ENCODE data around the gene PLGLB2. TPM values are rescaled to one million over a fixed set of nuclear protein-coding genes. Genes with fewer than 3 reads are reported as not detected.
"Not testable (repeated sequence)": the region's sequence is repeated elsewhere in the genome, so short reads cannot be mapped to it uniquely, and the experiment has no call there.

PLGLB2 gene
- 3.7 to 6.5 TPM (median 4.8 TPM) in 3 replicates for total RNA-seq
- long read RNA-seq, partial matches to known transcripts: 0 of 1 reads
- long read RNA-seq, other reads (novel, unspliced or antisense): 0 of 1 reads

DNA sequence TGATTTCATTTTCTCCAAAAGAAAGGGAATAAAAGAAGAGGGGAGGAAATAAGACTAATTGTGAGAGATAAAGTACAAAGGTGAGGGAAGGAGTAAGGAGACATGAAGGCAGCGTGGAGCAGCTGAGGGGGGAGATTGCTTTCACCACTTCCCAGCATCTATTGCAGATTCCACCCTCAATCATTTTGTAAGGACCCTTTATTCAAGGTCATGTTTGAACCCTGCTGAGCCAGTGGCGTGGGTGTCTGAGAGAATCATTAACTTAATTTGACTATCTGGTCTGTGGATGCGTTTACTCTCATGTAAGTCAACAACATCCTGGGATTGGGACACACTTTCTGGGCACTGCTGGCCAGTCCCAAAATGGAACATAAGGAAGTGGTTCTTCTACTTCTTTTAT, at the start of gene PLGLB2:
TSS of gene PLGLB2 (plus strand) at position 297 of the 400 bp plus-strand sequence. CDS start at position 364, 67 bp downstream.
- H3K27me3 Mint-ChIP-seq (ENCODE audit: low read depth); DNase-seq (ENCODE audit: low spot score); H3K4me3 Mint-ChIP-seq (ENCODE audit: unreplicated experiment); H3K4me1 Mint-ChIP-seq (ENCODE audit: low read depth); H3K36me3 Mint-ChIP-seq (ENCODE audit: low read depth); H3K9me3 Mint-ChIP-seq (ENCODE audit: low read depth); H3K27ac Mint-ChIP-seq (ENCODE audit: unreplicated experiment): not testable (repeated sequence)

DNA sequence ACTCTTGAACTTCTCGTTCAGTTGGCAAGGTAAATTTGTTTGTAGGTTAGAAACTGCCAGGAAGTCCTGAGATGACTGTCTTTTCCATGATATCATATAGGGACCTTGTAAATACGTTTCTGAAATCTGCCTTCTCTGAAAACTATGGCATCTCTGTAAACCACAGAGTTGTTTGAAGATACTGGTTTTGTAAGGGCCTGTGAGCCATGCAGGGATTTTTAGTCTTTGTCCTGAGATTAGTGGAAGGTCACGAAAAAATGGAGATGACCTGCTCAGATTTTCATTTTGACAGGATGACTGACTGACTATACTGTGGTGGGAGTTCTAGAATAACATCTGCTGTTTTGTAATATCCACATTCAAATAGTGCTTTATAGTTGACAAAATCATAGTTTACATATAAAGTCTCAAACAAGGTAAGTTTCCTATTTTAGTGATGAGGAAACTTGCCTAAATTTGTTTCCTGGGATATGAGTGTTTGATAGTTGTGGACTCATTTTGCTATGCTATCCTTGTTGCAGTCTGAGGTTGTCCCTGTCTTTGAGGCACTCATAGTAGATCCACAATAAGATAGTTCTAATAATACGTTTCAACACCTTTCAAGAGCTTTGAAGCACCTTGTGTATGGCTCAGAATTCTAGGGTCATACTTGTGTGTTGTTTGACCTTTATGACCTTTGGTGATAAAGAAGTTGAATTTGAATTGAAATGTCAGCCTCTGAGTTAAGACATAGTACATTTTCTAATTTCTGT, 43.1 kb upstream of the PLGLB2 start:
- H3K4me3 Mint-ChIP-seq (ENCODE audit: unreplicated experiment); H3K36me3 Mint-ChIP-seq (ENCODE audit: low read depth); DNase-seq (ENCODE audit: low spot score); H3K4me1 Mint-ChIP-seq (ENCODE audit: low read depth); H3K27me3 Mint-ChIP-seq (ENCODE audit: low read depth); H3K9me3 Mint-ChIP-seq (ENCODE audit: low read depth): not testable (repeated sequence)
- H3K27ac Mint-ChIP-seq (ENCODE audit: unreplicated experiment): peak overlapping the region; percentile 43

- H3K4me1 Mint-ChIP-seq (ENCODE audit: low read depth); H3K4me3 Mint-ChIP-seq (ENCODE audit: unreplicated experiment); DNase-seq (ENCODE audit: low spot score); H3K9me3 Mint-ChIP-seq (ENCODE audit: low read depth); H3K27me3 Mint-ChIP-seq (ENCODE audit: low read depth); H3K36me3 Mint-ChIP-seq (ENCODE audit: low read depth); H3K27ac Mint-ChIP-seq (ENCODE audit: unreplicated experiment): not testable (repeated sequence)
Measured at GRCh38 chr2:87708368-87708767, 39.5 kb upstream of the PLGLB2 start.

DNA sequence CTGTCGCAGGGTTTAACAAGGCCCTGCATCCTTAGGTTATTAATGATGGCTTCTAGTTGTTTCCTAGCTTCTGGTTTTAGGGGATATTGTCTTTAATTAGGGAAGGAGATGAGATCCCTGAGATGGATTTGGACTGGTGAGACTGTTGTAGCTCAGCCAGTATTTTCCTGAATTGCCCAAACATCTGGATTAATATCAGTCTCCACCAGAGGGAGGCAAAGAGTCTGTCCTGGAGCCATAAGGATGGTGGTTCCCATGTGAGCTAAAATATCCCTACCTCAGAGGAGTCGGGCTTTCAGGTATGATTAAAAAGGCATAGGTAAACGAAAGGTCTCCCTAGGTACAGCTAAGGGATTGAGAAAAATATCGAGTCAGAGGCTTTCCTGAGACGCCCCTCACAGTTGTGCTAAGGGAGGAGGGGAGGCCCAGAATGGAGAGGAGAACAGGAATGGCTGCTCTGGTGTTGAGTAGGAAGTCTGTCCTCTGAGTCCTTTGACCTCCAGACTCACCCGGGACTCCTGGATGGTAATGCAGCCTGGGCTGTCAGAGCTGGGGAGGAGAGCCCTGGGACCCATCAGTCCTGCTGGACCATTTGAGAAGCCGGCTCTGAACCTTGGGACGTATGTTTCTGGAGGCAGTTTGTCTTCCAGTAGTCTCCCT, 19.8 kb upstream of the PLGLB2 start:
- not testable (repeated sequence) for H3K4me3 Mint-ChIP-seq (ENCODE audit: unreplicated experiment); H3K4me1 Mint-ChIP-seq (ENCODE audit: low read depth); H3K9me3 Mint-ChIP-seq (ENCODE audit: low read depth); H3K27me3 Mint-ChIP-seq (ENCODE audit: low read depth); DNase-seq (ENCODE audit: low spot score); H3K27ac Mint-ChIP-seq (ENCODE audit: unreplicated experiment); H3K36me3 Mint-ChIP-seq (ENCODE audit: low read depth)

DNA sequence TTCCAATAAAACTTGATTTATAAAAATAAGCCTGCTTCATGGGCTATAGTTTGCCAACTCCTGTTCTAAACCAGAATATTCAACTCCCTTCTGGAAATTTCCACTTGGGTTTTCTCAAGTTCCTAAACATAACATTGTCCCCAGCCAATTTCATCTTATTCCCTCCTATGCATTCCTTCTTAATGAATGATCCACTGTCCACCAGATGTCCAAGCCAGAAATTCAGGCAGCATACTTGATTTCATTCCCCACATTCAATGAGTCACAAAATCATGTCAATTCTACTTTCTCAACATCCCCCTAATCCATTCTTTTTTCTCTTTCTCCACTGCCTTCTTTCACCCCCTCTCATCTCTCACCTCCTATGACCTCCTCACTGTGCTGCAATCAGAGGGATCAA, 7.0 kb upstream of the PLGLB2 start:
- H3K27me3 Mint-ChIP-seq (ENCODE audit: low read depth): not testable (repeated sequence)

GRCh38 chr2:87742393-87743108, 5.3 kb upstream of the PLGLB2 start:
- H3K4me3 Mint-ChIP-seq (ENCODE audit: unreplicated experiment); H3K27me3 Mint-ChIP-seq (ENCODE audit: low read depth); H3K9me3 Mint-ChIP-seq (ENCODE audit: low read depth); H3K27ac Mint-ChIP-seq (ENCODE audit: unreplicated experiment); H3K36me3 Mint-ChIP-seq (ENCODE audit: low read depth); H3K4me1 Mint-ChIP-seq (ENCODE audit: low read depth); DNase-seq (ENCODE audit: low spot score): not testable (repeated sequence)

More for the DNA sequence above, 7.0 kb upstream of the PLGLB2 start:
- not testable (repeated sequence) for H3K4me3 Mint-ChIP-seq (ENCODE audit: unreplicated experiment); H3K9me3 Mint-ChIP-seq (ENCODE audit: low read depth); H3K27ac Mint-ChIP-seq (ENCODE audit: unreplicated experiment); DNase-seq (ENCODE audit: low spot score); H3K36me3 Mint-ChIP-seq (ENCODE audit: low read depth); H3K4me1 Mint-ChIP-seq (ENCODE audit: low read depth)

GRCh38 chr2:87743638-87744037, 4.2 kb upstream of the PLGLB2 start:
- DNase-seq (ENCODE audit: low spot score); H3K27me3 Mint-ChIP-seq (ENCODE audit: low read depth); H3K4me3 Mint-ChIP-seq (ENCODE audit: unreplicated experiment); H3K4me1 Mint-ChIP-seq (ENCODE audit: low read depth); H3K9me3 Mint-ChIP-seq (ENCODE audit: low read depth); H3K36me3 Mint-ChIP-seq (ENCODE audit: low read depth); H3K27ac Mint-ChIP-seq (ENCODE audit: unreplicated experiment): not testable (repeated sequence)

DNA sequence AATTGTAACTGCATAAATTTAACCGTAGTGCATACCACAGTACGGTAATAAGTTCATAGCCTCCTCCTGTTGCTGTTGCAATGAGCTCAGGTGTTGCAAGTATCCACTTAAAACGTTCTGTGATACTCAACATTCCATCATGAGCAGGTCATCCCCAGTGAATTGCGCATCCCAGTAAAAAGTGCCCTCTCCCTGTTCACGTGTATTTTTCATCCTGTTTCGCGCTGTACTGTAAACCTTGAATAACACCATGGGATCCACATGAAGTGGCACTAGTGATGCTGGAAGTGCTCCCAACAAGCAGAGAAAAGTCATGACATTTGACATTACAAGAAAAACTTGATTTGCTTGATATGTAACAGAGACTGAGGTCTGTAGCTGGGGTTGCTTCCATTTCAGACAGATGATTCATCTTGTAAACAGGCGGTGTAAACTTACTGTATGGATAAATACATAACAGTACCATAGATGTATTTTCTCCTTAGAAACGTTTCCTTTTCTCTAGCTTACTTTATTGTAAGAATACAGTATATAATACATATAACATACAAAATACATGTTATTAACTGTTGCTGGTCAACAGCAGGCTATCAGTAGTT, 2.4 kb upstream of the PLGLB2 start:
- H3K27ac Mint-ChIP-seq (ENCODE audit: unreplicated experiment); H3K36me3 Mint-ChIP-seq (ENCODE audit: low read depth); H3K4me3 Mint-ChIP-seq (ENCODE audit: unreplicated experiment); DNase-seq (ENCODE audit: low spot score); H3K4me1 Mint-ChIP-seq (ENCODE audit: low read depth); H3K27me3 Mint-ChIP-seq (ENCODE audit: low read depth); H3K9me3 Mint-ChIP-seq (ENCODE audit: low read depth): not testable (repeated sequence)

- not testable (repeated sequence) for H3K4me1 Mint-ChIP-seq (ENCODE audit: low read depth); H3K27me3 Mint-ChIP-seq (ENCODE audit: low read depth); H3K27ac Mint-ChIP-seq (ENCODE audit: unreplicated experiment); H3K36me3 Mint-ChIP-seq (ENCODE audit: low read depth); DNase-seq (ENCODE audit: low spot score); H3K4me3 Mint-ChIP-seq (ENCODE audit: unreplicated experiment); H3K9me3 Mint-ChIP-seq (ENCODE audit: low read depth)
Measured at GRCh38 chr2:87748524-87748923, 637 bp downstream of the PLGLB2 start.

- H3K4me1 Mint-ChIP-seq (ENCODE audit: low read depth); H3K4me3 Mint-ChIP-seq (ENCODE audit: unreplicated experiment); DNase-seq (ENCODE audit: low spot score); H3K36me3 Mint-ChIP-seq (ENCODE audit: low read depth); H3K9me3 Mint-ChIP-seq (ENCODE audit: low read depth); H3K27ac Mint-ChIP-seq (ENCODE audit: unreplicated experiment); H3K27me3 Mint-ChIP-seq (ENCODE audit: low read depth): not testable (repeated sequence)
Measured at GRCh38 chr2:87750560-87750959, 2.7 kb downstream of the PLGLB2 start.

DNA sequence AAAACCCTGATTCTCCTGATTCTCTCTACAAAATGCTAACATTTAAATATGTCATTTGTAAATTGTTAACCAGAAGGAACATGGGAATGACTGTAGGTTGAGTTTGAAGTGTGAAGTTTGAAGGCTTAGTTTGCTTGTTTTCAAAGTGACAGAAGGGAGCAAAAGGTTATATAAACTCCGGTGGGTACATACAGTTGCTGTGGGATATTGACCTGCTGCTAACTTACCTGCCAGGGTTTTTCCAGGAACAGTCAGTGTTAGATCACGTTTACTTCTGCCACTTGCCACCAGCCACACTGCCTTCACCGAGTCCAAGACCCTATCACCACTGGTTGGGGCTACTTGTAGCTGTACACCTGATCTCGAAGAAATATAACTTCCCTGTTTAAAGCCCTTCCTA, 6.9 kb downstream of the PLGLB2 start:
- H3K4me1 Mint-ChIP-seq (ENCODE audit: low read depth); H3K9me3 Mint-ChIP-seq (ENCODE audit: low read depth); H3K36me3 Mint-ChIP-seq (ENCODE audit: low read depth); H3K27me3 Mint-ChIP-seq (ENCODE audit: low read depth); DNase-seq (ENCODE audit: low spot score); H3K27ac Mint-ChIP-seq (ENCODE audit: unreplicated experiment); H3K4me3 Mint-ChIP-seq (ENCODE audit: unreplicated experiment): not testable (repeated sequence)
